Measurements from ENCODE around the gene RAB11B. TPM values are rescaled to one million over a fixed set of nuclear protein-coding genes. Genes with fewer than 3 reads are reported as not detected.

RAB11B gene
- total and polyA plus RNA-seq, 2 of the 13 experiments (the other 11 are each of a cell fraction or from before 2014, with no cell fraction given), result 6.0 to 28.4 TPM

DNA sequence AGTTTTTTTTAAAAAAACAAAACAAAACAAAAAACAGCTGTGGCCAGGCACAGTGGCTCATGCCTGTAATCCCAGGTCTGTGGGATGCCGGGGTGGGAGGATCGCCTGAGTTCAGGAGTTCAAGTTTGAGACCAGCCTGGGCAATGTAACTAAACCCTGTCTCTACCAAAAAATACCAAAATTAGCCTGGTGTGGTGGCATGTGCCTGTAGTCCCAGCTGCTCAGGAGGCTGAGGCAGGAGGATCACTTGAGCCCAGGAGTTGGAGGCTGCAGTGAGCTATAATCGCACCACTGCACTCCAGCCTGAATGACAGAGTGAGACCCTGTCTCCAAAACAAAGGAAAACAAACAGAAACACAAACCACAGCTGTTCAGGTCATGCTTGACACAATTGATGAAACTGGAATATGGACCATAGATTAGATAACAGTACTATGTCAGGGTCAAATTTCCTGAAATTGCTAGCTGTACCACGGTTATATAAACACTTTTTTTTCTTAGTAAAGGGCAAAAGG, 33.1 kb upstream of the RAB11B start (continued):
- TF ChIP-seq RBM22 (optimal IDR thresholded peaks at IDR 0.05; ENCODE audit: low read length) (no peak), ZNF33A (CRISPR knock-in tag; IDR thresholded peaks at IDR 0.05; ENCODE audit: borderline replicate concordance) (no peak), FOXK2 (IDR thresholded peaks at IDR 0.05) (peak; percentile 86), ZNF30 (CRISPR knock-in tag; IDR thresholded peaks at IDR 0.05) (no peak), GATAD2A (CRISPR knock-in tag; IDR thresholded peaks at IDR 0.05) (peak; percentile 95), RFX1 (IDR thresholded peaks at IDR 0.05) (peak; percentile 68; the same call in 1 of the 2 replicates), TBX2 (CRISPR knock-in tag; IDR thresholded peaks at IDR 0.05; ENCODE audit: borderline replicate concordance) (peak; percentile 96), GATA4 (IDR thresholded peaks at IDR 0.05; ENCODE audit: borderline replicate concordance, low read depth) (peak; percentile 99), ZNF496 (CRISPR knock-in tag; IDR thresholded peaks at IDR 0.05; ENCODE audit: insufficient replicate concordance) (no peak), FLYWCH1 (CRISPR knock-in tag; IDR thresholded peaks at IDR 0.05) (no peak), NFE2 (CRISPR knock-in tag; IDR thresholded peaks at IDR 0.05) (no peak), IRX3 (CRISPR knock-in tag; IDR thresholded peaks at IDR 0.05; ENCODE audit: borderline replicate concordance, low read depth) (no peak), BCL6 (CRISPR knock-in tag; IDR thresholded peaks at IDR 0.05) (peak; percentile 92), ZBTB7B (CRISPR knock-in tag; IDR thresholded peaks at IDR 0.05) (peak; percentile 81; the same call in 1 of the 2 replicates), EEA1 (CRISPR knock-in tag; IDR thresholded peaks at IDR 0.05; ENCODE audit: borderline replicate concordance) (no peak), ZNF775 (CRISPR knock-in tag; IDR thresholded peaks at IDR 0.05; ENCODE audit: borderline replicate concordance) (no peak), ZNF460 (CRISPR knock-in tag; IDR thresholded peaks at IDR 0.05; ENCODE audit: borderline replicate concordance) (peak; percentile 51; the same call in 1 of the 2 replicates)
- TF ChIP-seq, protein P1, sequence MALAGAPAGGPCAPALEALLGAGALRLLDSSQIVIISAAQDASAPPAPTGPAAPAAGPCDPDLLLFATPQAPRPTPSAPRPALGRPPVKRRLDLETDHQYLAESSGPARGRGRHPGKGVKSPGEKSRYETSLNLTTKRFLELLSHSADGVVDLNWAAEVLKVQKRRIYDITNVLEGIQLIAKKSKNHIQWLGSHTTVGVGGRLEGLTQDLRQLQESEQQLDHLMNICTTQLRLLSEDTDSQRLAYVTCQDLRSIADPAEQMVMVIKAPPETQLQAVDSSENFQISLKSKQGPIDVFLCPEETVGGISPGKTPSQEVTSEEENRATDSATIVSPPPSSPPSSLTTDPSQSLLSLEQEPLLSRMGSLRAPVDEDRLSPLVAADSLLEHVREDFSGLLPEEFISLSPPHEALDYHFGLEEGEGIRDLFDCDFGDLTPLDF (CRISPR knock-in tag; IDR thresholded peaks at IDR 0.05), result no peak
